ENCODE data around the gene ADARB2.

DNA sequence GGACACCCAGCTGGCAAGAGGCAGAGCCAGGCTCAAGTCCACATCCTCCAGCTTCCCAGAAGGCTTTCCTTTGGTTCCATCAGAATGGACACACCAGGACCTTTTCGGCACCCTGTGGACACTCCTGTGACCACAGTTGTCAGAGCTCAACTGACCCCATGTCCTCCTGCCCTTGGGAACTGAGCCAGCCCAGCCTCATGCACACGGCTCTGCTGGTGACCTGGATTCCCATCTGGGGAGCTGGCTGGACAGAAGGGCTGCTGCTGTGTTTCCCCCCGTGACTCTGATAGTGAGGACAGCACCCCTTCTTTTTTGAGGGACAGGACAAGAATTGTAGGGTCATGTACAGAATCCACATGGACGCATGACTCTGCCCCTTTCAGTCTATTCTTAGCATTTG lies 392.0 kb downstream of the ADARB2 start:
- TF ChIP-seq, protein P1, sequence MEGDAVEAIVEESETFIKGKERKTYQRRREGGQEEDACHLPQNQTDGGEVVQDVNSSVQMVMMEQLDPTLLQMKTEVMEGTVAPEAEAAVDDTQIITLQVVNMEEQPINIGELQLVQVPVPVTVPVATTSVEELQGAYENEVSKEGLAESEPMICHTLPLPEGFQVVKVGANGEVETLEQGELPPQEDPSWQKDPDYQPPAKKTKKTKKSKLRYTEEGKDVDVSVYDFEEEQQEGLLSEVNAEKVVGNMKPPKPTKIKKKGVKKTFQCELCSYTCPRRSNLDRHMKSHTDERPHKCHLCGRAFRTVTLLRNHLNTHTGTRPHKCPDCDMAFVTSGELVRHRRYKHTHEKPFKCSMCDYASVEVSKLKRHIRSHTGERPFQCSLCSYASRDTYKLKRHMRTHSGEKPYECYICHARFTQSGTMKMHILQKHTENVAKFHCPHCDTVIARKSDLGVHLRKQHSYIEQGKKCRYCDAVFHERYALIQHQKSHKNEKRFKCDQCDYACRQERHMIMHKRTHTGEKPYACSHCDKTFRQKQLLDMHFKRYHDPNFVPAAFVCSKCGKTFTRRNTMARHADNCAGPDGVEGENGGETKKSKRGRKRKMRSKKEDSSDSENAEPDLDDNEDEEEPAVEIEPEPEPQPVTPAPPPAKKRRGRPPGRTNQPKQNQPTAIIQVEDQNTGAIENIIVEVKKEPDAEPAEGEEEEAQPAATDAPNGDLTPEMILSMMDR (IDR thresholded peaks at IDR 0.05) = no peak
- no peak for TF ChIP-seq POLR2A (IDR thresholded peaks at IDR 0.05)

Data from Peyer's patch (tissue), 4 donors.